ENCODE results near the gene VEGFB. TPM values are rescaled to one million over a fixed set of nuclear protein-coding genes. Genes with fewer than 3 reads are reported as not detected.

Gene VEGFB
- total and polyA plus RNA-seq, 2 of the 8 experiments (the other 6 are each of a cell fraction or from before 2014, with no cell fraction given): 9.3 to 49.6 TPM

- Histone ChIP-seq H2BK15ac (ENCODE audit: low read length) (no peak overlapping the region), H3K9ac (replicated peaks in 1 of 4; ENCODE audit: extremely low read depth in 1 of 4, low read depth in 3 of 4, low read length in 3 of 4) (no peak overlapping the region), H2AK5ac (ENCODE audit: low read depth, low read length) (no peak overlapping the region), H3K4ac (replicated peaks; ENCODE audit: insufficient read length, low read depth, low read length) (no peak overlapping the region), H4K91ac (replicated peaks; ENCODE audit: insufficient read length, low read length) (peak overlapping the region; percentile 60), H3K23ac (ENCODE audit: insufficient read length) (no peak overlapping the region), H4K8ac (ENCODE audit: extremely low read depth, insufficient read depth, low read length) (no peak overlapping the region), H3K79me2 (ENCODE audit: control insufficient read depth in 1 of 2, insufficient read depth in 2 of 2, low read length in 2 of 2) (no peaks in the 10 kb centered on the region), H2AFZ (ENCODE audit: low read length) (no peak overlapping the region), H3K4me1 (replicated peaks in 1 of 4; ENCODE audit: control insufficient read depth in 3 of 4, insufficient read depth in 4 of 4, low read length in 3 of 4) (peaks cover 0 to 8% (median 4%) of the 10 kb centered on the region in 4 experiments; a peak in 4 of 7 replicates), H3K56ac (replicated peaks; ENCODE audit: insufficient read length, low read depth, low read length) (no peak overlapping the region), H2BK5ac (ENCODE audit: low read depth, low read length) (0 out of 2 replicates have a peak overlapping the region, but pooled peaks have one; percentile 60), H3K9me3 (ENCODE audit: insufficient read depth in 2 of 2, low read depth in 1 of 2, low read length in 1 of 2) (no peaks in the 10 kb centered on the region), H3K4me3 (ENCODE audit: extremely low read depth in 1 of 4, insufficient read depth in 2 of 4, low read depth in 3 of 4, low read length in 4 of 4) (no peak overlapping the region), H2BK12ac (ENCODE audit: low read depth, low read length) (no peak overlapping the region), H4K5ac (ENCODE audit: insufficient read length, low read depth, low read length) (no peak overlapping the region), H3K36me3 (ENCODE audit: control insufficient read depth in 2 of 4, insufficient read depth in 4 of 4, low read length in 3 of 4) (no peaks in the 10 kb centered on the region; a peak in 1 of 8 replicates), H3K79me1 (ENCODE audit: low read depth, low read length) (no peaks in the 10 kb centered on the region; the same call in 1 of the 2 replicates), H2BK120ac (replicated peaks; ENCODE audit: low read depth, low read length) (no peak overlapping the region), H3K27me3 (replicated peaks in 1 of 4; ENCODE audit: control insufficient read depth in 3 of 4, extremely low read depth in 1 of 4, insufficient read depth in 3 of 4, low read length in 3 of 4) (peaks cover 0 to 7% (median 0%) of the 10 kb centered on the region in 4 experiments; a peak in 3 of 7 replicates), H4K20me1 (replicated peaks in 1 of 2; ENCODE audit: control insufficient read depth in 1 of 2, insufficient read depth in 2 of 2, low read length in 2 of 2) (peaks cover 0 to 3% of the 10 kb centered on the region in 2 experiments), H3K18ac (ENCODE audit: extremely low read depth, low read length) (no peak overlapping the region), H2BK20ac (ENCODE audit: low read length) (no peak overlapping the region), H3K14ac (ENCODE audit: insufficient read length) (no peak overlapping the region), H3K23me2 (ENCODE audit: low read depth, low read length) (peaks cover 10% of the 10 kb centered on the region; the same call in 1 of the 2 replicates), H3K4me2 (ENCODE audit: insufficient read depth in 1 of 2, low read depth in 2 of 2, low read length in 2 of 2) (no peak overlapping the region; a peak in 1 of 4 replicates), H3K27ac (ENCODE audit: low read depth, low read length) (no peak overlapping the region)
- ChIA-PET CTCF (ENCODE audit: partially characterized antibody) (interaction anchor here (0.6 to 11.4 kb wide), 8 partner anchors 13 to 69 kb away, joined by 3 to 134 read pairs (median 5); partner anchors contain the start of genes CATSPERZ, ESRRA, PRDX5 and TRMT112), POLR2A (ENCODE audit: partially characterized antibody) (interaction anchor here (1.5 to 9.5 kb wide), 4 partner anchors 9 to 38 kb away, joined by 3 to 79 read pairs (median 28); partner anchors contain the start of genes ESRRA and PPP1R14B)
- DNase-seq (ENCODE audit: low read depth in 1 of 2, low spot score in 2 of 2): no peak
- WGBS, 2 experiments (ENCODE audit: extremely low coverage in 1 of 2, insufficient coverage in 1 of 2, insufficient read length in 1 of 2, insufficient replicate concordance in 2 of 2, low coverage in 1 of 2, low lambda C conversion rate in 2 of 2, missing lambda C conversion rate in 1 of 2): 93% methylated on average over 3 of the region's 3 CpGs; no CpG with 5 or more reads in 1 of the 2 experiments
- FAIRE-seq: no peak
- TF ChIP-seq HDAC6 (IDR thresholded peaks at IDR 0.05; ENCODE audit: low read depth, low read length) (no peak), MAX (IDR thresholded peaks at IDR 0.05) (no peak), RAD21 (IDR thresholded peaks at IDR 0.05 in 1 of 2, conservative IDR thresholded peaks at IDR 0.05 in 1 of 2; ENCODE audit: low read depth in 2 of 2, low read length in 2 of 2) (no peak), JUND (IDR thresholded peaks at IDR 0.05; ENCODE audit: low read length) (no peak), JUN (IDR thresholded peaks at IDR 0.05; ENCODE audit: low read depth, low read length) (no peak)
Measured at GRCh38 chr11:64283092-64283491, 48.7 kb downstream of the VEGFB start.

Measured in H1 (cell line).